Measurements from ENCODE around the gene EZR. TPM values are rescaled to one million over a fixed set of nuclear protein-coding genes. Genes with fewer than 3 reads are reported as not detected.

The EZR gene
- total and polyA plus RNA-seq, 9 of the 15 experiments (the other 6 are each of a cell fraction or from before 2014, with no cell fraction given), result 36.5 to 162 (median 104) TPM

GRCh38 chr6:158819213-158819976, at the start of gene EZR (continued):
- TF ChIP-seq ZBTB40 (IDR thresholded peaks at IDR 0.05) (peak; percentile 63), ZBTB40 (CRISPR knock-in tag; IDR thresholded peaks at IDR 0.05) (no peak), E2F5 (CRISPR knock-in tag; IDR thresholded peaks at IDR 0.05) (peak; percentile 73; the same call in 1 of the 2 replicates), KAT8 (IDR thresholded peaks at IDR 0.05; ENCODE audit: low read depth) (no peak), RERE (CRISPR knock-in tag; IDR thresholded peaks at IDR 0.05; ENCODE audit: borderline replicate concordance) (peak; percentile 69; the same call in 1 of the 2 replicates), ZNF311 (CRISPR knock-in tag; IDR thresholded peaks at IDR 0.05) (peak; percentile 60; the same call in 1 of the 2 replicates), ZNF431 (CRISPR knock-in tag; IDR thresholded peaks at IDR 0.05) (peak; percentile 87), U2AF1 (optimal IDR thresholded peaks at IDR 0.05; ENCODE audit: low read depth, low read length) (peak; percentile 94), TRIM24 (IDR thresholded peaks at IDR 0.05) (peak; percentile 22 to 73; a peak in 1 of 4 replicates), RBM25 (IDR thresholded peaks at IDR 0.05; ENCODE audit: low read depth, low read length, severe bottlenecking) (peak; percentile 35)
